ENCODE results near the gene TAOK2. TPM values are rescaled to one million over a fixed set of nuclear protein-coding genes. Genes with fewer than 3 reads are reported as not detected.

The TAOK2 gene
- total and polyA plus RNA-seq, 2 of the 4 experiments (the other 2 are of a cell fraction), result 23.0 to 31.7 TPM

DNA sequence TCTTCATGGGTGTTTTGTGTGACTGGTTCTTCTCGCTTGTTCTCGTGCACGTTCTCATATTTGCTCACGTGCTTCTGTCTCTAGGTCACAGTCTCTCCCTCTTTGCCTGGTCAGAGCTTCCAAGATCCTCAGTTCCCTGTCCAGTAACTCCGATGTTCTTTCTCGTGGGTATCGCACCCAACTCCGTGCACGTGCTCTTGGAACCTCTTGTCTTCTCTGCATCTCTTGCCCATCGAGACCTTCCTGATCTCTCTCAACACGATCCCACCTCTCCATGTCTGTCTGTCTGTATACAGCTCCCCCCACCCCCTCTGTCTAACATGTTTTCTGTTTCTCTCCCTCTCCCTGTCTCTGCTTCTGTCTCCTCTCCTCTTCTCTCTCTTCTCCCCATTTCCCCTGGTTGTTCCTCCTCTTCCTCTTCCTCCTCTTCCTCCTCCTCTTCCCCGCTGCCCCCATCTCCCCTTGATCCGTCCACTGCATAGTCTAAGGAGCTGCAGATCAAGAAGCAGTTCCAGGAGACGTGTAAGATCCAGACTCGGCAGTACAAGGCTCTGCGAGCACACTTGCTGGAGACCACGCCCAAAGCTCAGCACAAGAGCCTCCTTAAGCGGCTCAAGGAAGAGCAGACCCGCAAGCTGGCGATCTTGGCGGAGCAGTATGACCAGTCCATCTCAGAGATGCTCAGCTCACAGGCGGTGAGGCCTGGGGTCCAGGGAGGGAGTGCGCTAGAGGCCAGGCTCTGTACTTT is 15.6 kb downstream of the TAOK2 start:
- H3K9me1 ChIP-seq (ENCODE audit: insufficient read depth, low read length), result no peaks in the 10 kb centered on the region
- no peak overlapping the region for H3K4me3 ChIP-seq (ENCODE audit: insufficient read depth, low read depth, low read length)
- no peak overlapping the region for H2AK9ac ChIP-seq (replicated peaks; ENCODE audit: low read depth, low read length, poor library complexity)
- H2BK5ac ChIP-seq (ENCODE audit: low read depth, low read length, poor library complexity, severe bottlenecking), result no peak overlapping the region
- intact Hi-C loops (cut with micrococcal nuclease) (no loop called here), in situ Hi-C loops (cut with MboI; ENCODE audit: low sequenced_read_pairs) (no loop called here), dilution Hi-C loops (cut with HindIII; ENCODE audit: low sequenced_read_pairs, unreplicated experiment) (no loop called here)
- H2BK120ac ChIP-seq (ENCODE audit: low read depth, low read length), result no peak overlapping the region
- peaks cover 0 to 12% of the 10 kb centered on the region in 2 experiments; a peak in 1 of 4 replicates for H3K79me1 ChIP-seq (ENCODE audit: low read depth in 1 of 2, low read length in 2 of 2)
- ChIA-PET POLR2A (ENCODE audit: unreplicated experiment) (no interaction called here), CTCF (no interaction called here)
- H2AFZ ChIP-seq (replicated peaks; ENCODE audit: low read length, poor library complexity), result no peak overlapping the region
- no TSS peak for BruUV-seq (replicated peaks)
- no peak overlapping the region for H2AK5ac ChIP-seq (ENCODE audit: low read depth, low read length)
- H2BK20ac ChIP-seq (ENCODE audit: low read depth, low read length), result no peak overlapping the region
- H2BK15ac ChIP-seq (ENCODE audit: low read depth, low read length), result no peak overlapping the region
- no peak overlapping the region for H4K91ac ChIP-seq (ENCODE audit: insufficient read depth, low read depth, low read length)
- no peak overlapping the region for H3K56ac ChIP-seq (ENCODE audit: extremely low read depth, insufficient read depth, low read length)
- no peak overlapping the region for H3K9ac ChIP-seq (ENCODE audit: low read depth, low read length)
- no peak overlapping the region for H3K4ac ChIP-seq (ENCODE audit: low read depth, low read length)
- H3K14ac ChIP-seq (replicated peaks; ENCODE audit: low read depth, low read length), result no peak overlapping the region
- 93% methylated on average over 18 of the region's 23 CpGs; no CpG with 5 or more reads in 1 of the 2 experiments for WGBS, 2 experiments (ENCODE audit: extremely low coverage in 2 of 2, insufficient read length in 1 of 2)
- no peak overlapping the region for H4K5ac ChIP-seq (ENCODE audit: low read depth, low read length)
- H3K18ac ChIP-seq (ENCODE audit: low read depth, low read length), result no peak overlapping the region
- no peaks in the 10 kb centered on the region for H3K9me3 ChIP-seq (ENCODE audit: control insufficient read depth, insufficient read depth, low read length)
- H3K36me3 ChIP-seq (ENCODE audit: control insufficient read depth, insufficient read depth, low read length), result peaks cover 67% of the 10 kb centered on the region
- H3K27me3 ChIP-seq (ENCODE audit: control insufficient read depth, insufficient read depth, low read length), result no peaks in the 10 kb centered on the region
- H3K23ac ChIP-seq (ENCODE audit: low read depth, low read length), result no peak overlapping the region
- H4K8ac ChIP-seq (ENCODE audit: low read depth in 2 of 2, low read length in 2 of 2), result no peak overlapping the region
- no peak overlapping the region for H3K4me2 ChIP-seq (ENCODE audit: low read depth, low read length)
- no peak overlapping the region for H3K27ac ChIP-seq (ENCODE audit: insufficient read depth, low read length)
- TF ChIP-seq NFE2L2 (IDR thresholded peaks at IDR 0.05; ENCODE audit: low read depth, low read length), result no peak
- TF ChIP-seq, protein P1, sequence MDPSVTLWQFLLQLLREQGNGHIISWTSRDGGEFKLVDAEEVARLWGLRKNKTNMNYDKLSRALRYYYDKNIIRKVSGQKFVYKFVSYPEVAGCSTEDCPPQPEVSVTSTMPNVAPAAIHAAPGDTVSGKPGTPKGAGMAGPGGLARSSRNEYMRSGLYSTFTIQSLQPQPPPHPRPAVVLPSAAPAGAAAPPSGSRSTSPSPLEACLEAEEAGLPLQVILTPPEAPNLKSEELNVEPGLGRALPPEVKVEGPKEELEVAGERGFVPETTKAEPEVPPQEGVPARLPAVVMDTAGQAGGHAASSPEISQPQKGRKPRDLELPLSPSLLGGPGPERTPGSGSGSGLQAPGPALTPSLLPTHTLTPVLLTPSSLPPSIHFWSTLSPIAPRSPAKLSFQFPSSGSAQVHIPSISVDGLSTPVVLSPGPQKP (IDR thresholded peaks at IDR 0.05; ENCODE audit: borderline replicate concordance, low read depth, low read length), result no peak
- TF ChIP-seq RCOR1 (IDR thresholded peaks at IDR 0.05; ENCODE audit: insufficient replicate concordance, low read length), result no peak
- TF ChIP-seq, protein P2, sequence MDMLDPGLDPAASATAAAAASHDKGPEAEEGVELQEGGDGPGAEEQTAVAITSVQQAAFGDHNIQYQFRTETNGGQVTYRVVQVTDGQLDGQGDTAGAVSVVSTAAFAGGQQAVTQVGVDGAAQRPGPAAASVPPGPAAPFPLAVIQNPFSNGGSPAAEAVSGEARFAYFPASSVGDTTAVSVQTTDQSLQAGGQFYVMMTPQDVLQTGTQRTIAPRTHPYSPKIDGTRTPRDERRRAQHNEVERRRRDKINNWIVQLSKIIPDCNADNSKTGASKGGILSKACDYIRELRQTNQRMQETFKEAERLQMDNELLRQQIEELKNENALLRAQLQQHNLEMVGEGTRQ (IDR thresholded peaks at IDR 0.05; ENCODE audit: low read depth, low read length), result no peak
- TF ChIP-seq, protein P3, sequence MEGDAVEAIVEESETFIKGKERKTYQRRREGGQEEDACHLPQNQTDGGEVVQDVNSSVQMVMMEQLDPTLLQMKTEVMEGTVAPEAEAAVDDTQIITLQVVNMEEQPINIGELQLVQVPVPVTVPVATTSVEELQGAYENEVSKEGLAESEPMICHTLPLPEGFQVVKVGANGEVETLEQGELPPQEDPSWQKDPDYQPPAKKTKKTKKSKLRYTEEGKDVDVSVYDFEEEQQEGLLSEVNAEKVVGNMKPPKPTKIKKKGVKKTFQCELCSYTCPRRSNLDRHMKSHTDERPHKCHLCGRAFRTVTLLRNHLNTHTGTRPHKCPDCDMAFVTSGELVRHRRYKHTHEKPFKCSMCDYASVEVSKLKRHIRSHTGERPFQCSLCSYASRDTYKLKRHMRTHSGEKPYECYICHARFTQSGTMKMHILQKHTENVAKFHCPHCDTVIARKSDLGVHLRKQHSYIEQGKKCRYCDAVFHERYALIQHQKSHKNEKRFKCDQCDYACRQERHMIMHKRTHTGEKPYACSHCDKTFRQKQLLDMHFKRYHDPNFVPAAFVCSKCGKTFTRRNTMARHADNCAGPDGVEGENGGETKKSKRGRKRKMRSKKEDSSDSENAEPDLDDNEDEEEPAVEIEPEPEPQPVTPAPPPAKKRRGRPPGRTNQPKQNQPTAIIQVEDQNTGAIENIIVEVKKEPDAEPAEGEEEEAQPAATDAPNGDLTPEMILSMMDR (conservative IDR thresholded peaks at IDR 0.05; ENCODE audit: low read depth, low read length), result no peak
- TF ChIP-seq MAZ (IDR thresholded peaks at IDR 0.05; ENCODE audit: borderline replicate concordance, low read depth, low read length), result no peak
- TF ChIP-seq SMC3 (IDR thresholded peaks at IDR 0.05; ENCODE audit: low read depth, low read length), result no peak
- TF ChIP-seq POLR2A (IDR thresholded peaks at IDR 0.05; ENCODE audit: low read depth, low read length), result no peak
- no peak for TF ChIP-seq MXI1 (IDR thresholded peaks at IDR 0.05; ENCODE audit: borderline replicate concordance, low read depth, low read length)
- no peak for TF ChIP-seq MAFK (IDR thresholded peaks at IDR 0.05; ENCODE audit: low read depth, low read length)
- no peak for TF ChIP-seq FOS (IDR thresholded peaks at IDR 0.05; ENCODE audit: low read depth, low read length)
- TF ChIP-seq RFX5 (IDR thresholded peaks at IDR 0.05; ENCODE audit: low read depth, low read length), result no peak
- no peak for TF ChIP-seq RAD21 (IDR thresholded peaks at IDR 0.05; ENCODE audit: low read length)
- TF ChIP-seq CHD1 (IDR thresholded peaks at IDR 0.05; ENCODE audit: low read depth, low read length), result no peak
- TF ChIP-seq BHLHE40 (IDR thresholded peaks at IDR 0.05; ENCODE audit: low read depth, low read length), result no peak
- TF ChIP-seq CEBPB (IDR thresholded peaks at IDR 0.05; ENCODE audit: low read depth, low read length), result no peak
- no peak for DNase-seq
- no peaks in the 10 kb centered on the region for H3K4me1 ChIP-seq (ENCODE audit: control insufficient read depth, insufficient read depth, low read length)
- no peak for ATAC-seq (ENCODE audit: low read depth)
- H4K20me1 ChIP-seq (ENCODE audit: insufficient read depth, low read length), result no peaks in the 10 kb centered on the region; the same call in 1 of the 2 replicates
